A549 treated with dexamethasone at 1 μM for 4 hours (cell line): ENCODE results near the gene DLEC1. TPM values are rescaled to one million over a fixed set of nuclear protein-coding genes. Genes with fewer than 3 reads are reported as not detected.

ENCODE experiments used
- total RNA-seq: library from RNA; stranded (reverse); fragments of 200-300 nt; extraction: Qiagen RNA extraction; gene quantifications from 5 replicates; pipeline ENCODE4 v1.2.3, GENCODE V29; 2022

DLEC1 gene, protein sequence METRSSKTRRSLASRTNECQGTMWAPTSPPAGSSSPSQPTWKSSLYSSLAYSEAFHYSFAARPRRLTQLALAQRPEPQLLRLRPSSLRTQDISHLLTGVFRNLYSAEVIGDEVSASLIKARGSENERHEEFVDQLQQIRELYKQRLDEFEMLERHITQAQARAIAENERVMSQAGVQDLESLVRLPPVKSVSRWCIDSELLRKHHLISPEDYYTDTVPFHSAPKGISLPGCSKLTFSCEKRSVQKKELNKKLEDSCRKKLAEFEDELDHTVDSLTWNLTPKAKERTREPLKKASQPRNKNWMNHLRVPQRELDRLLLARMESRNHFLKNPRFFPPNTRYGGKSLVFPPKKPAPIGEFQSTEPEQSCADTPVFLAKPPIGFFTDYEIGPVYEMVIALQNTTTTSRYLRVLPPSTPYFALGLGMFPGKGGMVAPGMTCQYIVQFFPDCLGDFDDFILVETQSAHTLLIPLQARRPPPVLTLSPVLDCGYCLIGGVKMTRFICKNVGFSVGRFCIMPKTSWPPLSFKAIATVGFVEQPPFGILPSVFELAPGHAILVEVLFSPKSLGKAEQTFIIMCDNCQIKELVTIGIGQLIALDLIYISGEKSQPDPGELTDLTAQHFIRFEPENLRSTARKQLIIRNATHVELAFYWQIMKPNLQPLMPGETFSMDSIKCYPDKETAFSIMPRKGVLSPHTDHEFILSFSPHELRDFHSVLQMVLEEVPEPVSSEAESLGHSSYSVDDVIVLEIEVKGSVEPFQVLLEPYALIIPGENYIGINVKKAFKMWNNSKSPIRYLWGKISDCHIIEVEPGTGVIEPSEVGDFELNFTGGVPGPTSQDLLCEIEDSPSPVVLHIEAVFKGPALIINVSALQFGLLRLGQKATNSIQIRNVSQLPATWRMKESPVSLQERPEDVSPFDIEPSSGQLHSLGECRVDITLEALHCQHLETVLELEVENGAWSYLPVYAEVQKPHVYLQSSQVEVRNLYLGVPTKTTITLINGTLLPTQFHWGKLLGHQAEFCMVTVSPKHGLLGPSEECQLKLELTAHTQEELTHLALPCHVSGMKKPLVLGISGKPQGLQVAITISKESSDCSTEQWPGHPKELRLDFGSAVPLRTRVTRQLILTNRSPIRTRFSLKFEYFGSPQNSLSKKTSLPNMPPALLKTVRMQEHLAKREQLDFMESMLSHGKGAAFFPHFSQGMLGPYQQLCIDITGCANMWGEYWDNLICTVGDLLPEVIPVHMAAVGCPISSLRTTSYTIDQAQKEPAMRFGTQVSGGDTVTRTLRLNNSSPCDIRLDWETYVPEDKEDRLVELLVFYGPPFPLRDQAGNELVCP (N-terminal part only)
- total RNA-seq, result 0.04 to 0.05 TPM in 2 of 5 replicates, not detected in the others

DNA sequence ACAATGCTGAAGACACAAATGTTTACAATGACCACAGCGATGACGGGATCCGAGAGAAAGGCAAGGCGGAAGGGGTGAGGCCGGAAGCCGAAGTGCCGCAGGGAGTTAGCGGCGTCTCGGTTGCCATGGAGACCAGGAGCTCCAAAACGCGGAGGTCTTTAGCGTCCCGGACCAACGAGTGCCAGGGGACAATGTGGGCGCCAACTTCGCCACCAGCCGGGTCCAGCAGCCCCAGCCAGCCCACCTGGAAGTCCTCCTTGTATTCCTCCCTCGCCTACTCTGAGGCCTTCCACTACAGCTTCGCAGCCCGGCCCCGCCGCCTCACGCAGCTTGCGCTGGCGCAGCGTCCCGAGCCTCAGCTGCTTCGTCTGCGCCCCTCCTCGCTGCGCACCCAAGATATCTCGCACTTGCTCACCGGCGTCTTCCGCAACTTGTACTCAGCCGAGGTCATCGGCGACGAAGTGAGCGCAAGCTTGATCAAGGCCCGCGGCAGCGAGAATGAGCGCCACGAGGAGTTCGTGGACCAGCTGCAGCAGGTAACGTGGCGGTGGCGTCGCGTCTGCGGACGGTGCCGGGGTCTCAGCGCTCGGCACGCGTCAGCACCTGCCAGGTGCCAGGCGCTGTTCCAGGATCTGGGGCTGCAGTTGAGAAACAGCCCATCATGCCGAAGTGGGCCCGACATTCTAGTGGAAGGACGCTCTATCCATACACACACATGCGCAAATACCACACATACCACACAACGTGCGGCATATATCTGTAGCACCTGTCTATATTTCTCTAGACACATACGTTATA, at the start of gene DLEC1:
Gene DLEC1, plus strand, starts transcription at position 108 of the 798 bp plus-strand sequence. Its CDS starts 18 bp downstream, at position 126.

DNA sequence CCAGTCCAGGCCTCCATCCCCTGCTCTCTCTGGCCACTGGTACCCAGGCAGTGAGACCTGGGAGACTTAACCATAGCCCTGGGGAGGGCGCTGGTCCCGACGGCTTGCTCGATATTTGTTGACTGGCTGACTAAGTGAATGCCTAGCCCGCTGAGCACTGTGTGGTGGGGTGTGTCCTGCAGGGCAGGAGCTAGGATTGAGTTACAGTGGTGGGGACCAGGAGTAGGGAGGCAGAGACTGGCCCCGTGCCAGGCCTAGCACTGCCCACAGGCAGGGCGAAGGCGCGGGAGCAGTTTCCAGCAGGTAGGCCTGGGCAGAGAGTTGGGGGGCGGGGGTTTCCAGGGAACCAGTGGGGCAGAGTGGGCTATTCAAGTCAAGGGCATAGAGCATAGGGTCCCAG, 48.5 kb upstream of the DLEC1 start, which contains the start of gene VILL:
Gene VILL, plus strand, starts transcription at position 260 of the 400 bp plus-strand sequence. CDS start 2,887 bp downstream, outside the sequence.

GRCh38 chr3:38029400-38030125, 9.4 kb upstream of the DLEC1 start, which contains the start of gene PLCD1:
TSS of gene PLCD1 (minus strand) at chr3:38029642. CDS start at chr3:38029539, 103 bp downstream.

DNA sequence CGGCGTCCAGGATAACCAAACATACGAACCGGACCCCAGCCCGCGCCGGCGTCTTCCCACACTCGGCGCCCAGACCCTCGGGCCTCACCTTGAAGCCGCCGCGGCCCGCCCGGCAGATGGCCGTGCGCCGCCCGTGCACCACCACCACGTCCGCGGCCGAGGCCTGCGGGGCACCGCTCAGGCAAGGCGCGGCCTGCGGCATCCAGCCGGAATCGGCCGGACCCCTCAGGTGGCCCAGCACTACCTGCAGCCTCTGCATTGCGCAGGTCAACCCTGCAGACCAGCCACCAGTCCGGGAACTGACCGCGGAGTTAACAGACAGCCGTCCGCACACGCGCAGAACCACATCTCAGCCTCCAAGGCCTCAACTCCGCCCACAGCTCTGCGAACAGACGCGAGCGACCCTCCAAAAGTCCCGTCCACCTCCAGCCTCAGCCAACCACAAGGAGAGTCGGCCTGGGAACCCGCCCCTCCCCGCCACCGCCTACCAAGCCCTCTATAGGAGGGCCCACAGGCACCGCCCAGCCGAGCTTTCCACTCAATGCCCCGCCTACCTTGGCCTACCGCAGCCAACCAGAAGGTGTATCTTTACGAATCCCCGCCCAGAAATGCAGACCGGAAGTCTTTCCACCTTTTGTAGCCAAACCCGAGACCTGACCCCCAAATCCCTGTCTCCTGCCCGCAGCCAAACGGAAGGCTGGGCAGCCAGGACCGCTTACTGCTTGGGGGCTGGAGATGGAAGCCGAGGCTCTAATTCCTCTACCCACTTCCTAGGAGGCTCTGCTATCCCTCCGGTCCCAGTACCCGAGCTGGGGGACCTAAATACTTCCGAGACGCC, 98.0 kb downstream of the DLEC1 start, which contains the start of gene ACAA1:
Gene ACAA1, minus strand, starts transcription at position 351 of the 838 bp plus-strand sequence. Its CDS starts 92 bp downstream, at position 259.

GRCh38 chr3:38138349-38139190, 99.6 kb downstream of the DLEC1 start, which contains the start of gene MYD88:
TSS of gene MYD88 (plus strand) at chr3:38138661. CDS start at chr3:38138701, 40 bp downstream.

GRCh38 chr3:38164952-38165721, 126.1 kb downstream of the DLEC1 start, which contains the start of gene OXSR1:
TSS of gene OXSR1 (plus strand) at chr3:38165537. CDS start at chr3:38165877, 340 bp downstream.

Other genes starting within 250 kb of the DLEC1 start
- 17.1 to 21.3 TPM (median 19.3 TPM) in 5 replicates for gene CTDSPL, start 177.3 kb upstream of the DLEC1 start, total RNA-seq
- gene VILL, start 48.4 kb upstream of the DLEC1 start, total RNA-seq, result 0.12 to 0.22 TPM (median 0.17 TPM) in 4 of 5 replicates, not detected in the other
- 3.3 to 3.9 TPM (median 3.5 TPM) in 5 replicates for gene PLCD1, start 9.6 kb upstream of the DLEC1 start, total RNA-seq
- 39.9 to 49.3 TPM (median 46.2 TPM) in 5 replicates for gene ACAA1, start 97.9 kb downstream of the DLEC1 start, total RNA-seq
- 21.0 to 24.3 TPM (median 23.3 TPM) in 5 replicates for gene MYD88, start 99.5 kb downstream of the DLEC1 start, total RNA-seq
- 29.8 to 42.1 TPM (median 39.2 TPM) in 5 replicates for gene OXSR1, start 126.3 kb downstream of the DLEC1 start, total RNA-seq
- 0.07 to 0.09 TPM (median 0.08 TPM) in 4 of 5 replicates, not detected in the other for gene SLC22A13, start 226.6 kb downstream of the DLEC1 start, total RNA-seq
- gene SLC22A14, start 243.1 kb downstream of the DLEC1 start, total RNA-seq, result 0.04 to 0.14 TPM (median 0.08 TPM) in 4 of 5 replicates, not detected in the other